Astrocyte (in vitro differentiated cells and primary cell): ENCODE measurements around the gene ASTN1. TPM values are rescaled to one million over a fixed set of nuclear protein-coding genes. Genes with fewer than 3 reads are reported as not detected.

Experiments
- DNase-seq: peaks from one replicate; pipeline ENCODE4 v3.0.0-alpha.2; 2010; ENCODE audit warnings: low read depth
- FAIRE-seq: peaks from 2 replicates; lab custom pipeline; 2011; peaks lifted over from hg19 to GRCh38; lab: Jason Lieb, UNC
- H2AFZ ChIP-seq: 2 replicates; pipeline ENCODE4 v1.6.0; 2012; ENCODE audit warnings: low read depth, low read length, inconsistent platforms
- H3K27ac ChIP-seq: 2 replicates; pipeline ENCODE4 v1.5.1; 2011; ENCODE audit warnings: low read depth, low read length, inconsistent platforms
- H3K27me3 ChIP-seq: 2 replicates; pipeline ENCODE4 v1.6.0; 2011; ENCODE audit warnings: low read length, inconsistent platforms; ENCODE audit not compliant: insufficient read depth
- H3K36me3 ChIP-seq: 2 replicates; pipeline ENCODE4 v1.5.1; 2011; ENCODE audit warnings: low read length, inconsistent platforms; ENCODE audit not compliant: insufficient read depth
- H3K4me1 ChIP-seq: 2 replicates; pipeline ENCODE4 v1.5.1; 2011; ENCODE audit warnings: low read length, inconsistent platforms; ENCODE audit not compliant: insufficient read depth
- H3K4me2 ChIP-seq: 2 replicates; pipeline ENCODE4 v1.6.0; 2012; ENCODE audit warnings: low read length, inconsistent platforms
- H3K4me3 ChIP-seq: 2 replicates; pipeline ENCODE4 v1.5.1; 2011; ENCODE audit warnings: low read depth, mild to moderate bottlenecking, low read length, inconsistent platforms; ENCODE audit not compliant: insufficient read depth
- H3K79me2 ChIP-seq: 2 replicates; pipeline ENCODE4 v1.6.0; 2012; ENCODE audit warnings: mild to moderate bottlenecking, low read length, inconsistent platforms; ENCODE audit not compliant: insufficient read depth
- H3K9ac ChIP-seq: 2 replicates; pipeline ENCODE4 v1.6.0; 2012; ENCODE audit warnings: mild to moderate bottlenecking, low read length, inconsistent platforms
- H3K9me3 ChIP-seq: 2 replicates; pipeline ENCODE4 v1.5.1; 2012; ENCODE audit warnings: low read depth, mild to moderate bottlenecking, low read length, inconsistent platforms; ENCODE audit not compliant: insufficient read depth
- H4K20me1 ChIP-seq: 2 replicates; pipeline ENCODE4 v1.6.0; 2012; ENCODE audit warnings: low read length, inconsistent platforms; ENCODE audit not compliant: insufficient read depth
- H3K27ac Mint-ChIP-seq: one replicate; pipeline ENCODE4 v1.8.0; 2021; ENCODE audit warnings: mild to moderate bottlenecking, mixed read lengths; ENCODE audit not compliant: unreplicated experiment
- H3K27me3 Mint-ChIP-seq: one replicate; pipeline ENCODE4 v1.8.0; 2021; ENCODE audit warnings: low read depth, mixed read lengths; ENCODE audit not compliant: unreplicated experiment
- H3K36me3 Mint-ChIP-seq: one replicate; pipeline ENCODE4 v1.8.0; 2021; ENCODE audit warnings: low read depth, mixed read lengths; ENCODE audit not compliant: unreplicated experiment
- H3K4me1 Mint-ChIP-seq: one replicate; pipeline ENCODE4 v1.8.0; 2021; ENCODE audit warnings: low read depth, mixed read lengths; ENCODE audit not compliant: unreplicated experiment
- H3K4me3 Mint-ChIP-seq: one replicate; pipeline ENCODE4 v1.8.0; 2021; ENCODE audit warnings: mild to moderate bottlenecking, moderate library complexity, mixed read lengths; ENCODE audit not compliant: unreplicated experiment
- H3K9me3 Mint-ChIP-seq: one replicate; pipeline ENCODE4 v1.8.0; 2021; ENCODE audit warnings: mild to moderate bottlenecking, mixed read lengths; ENCODE audit not compliant: unreplicated experiment
- EZH2 ChIP-seq: IDR thresholded peaks from 2 replicates; pipeline ENCODE4 v1.6.1; 2012; ENCODE audit warnings: mild to moderate bottlenecking, low read length, inconsistent platforms; ENCODE audit not compliant: insufficient read depth
- total RNA-seq: library from RNA; stranded (reverse); gene quantifications from 2 replicates; pipeline ENCODE4 v1.2.1, GENCODE V29; 2021
- TF ChIP-seq, protein P1 (sequence below): IDR thresholded peaks from 2 replicates; pipeline ENCODE4 v1.5.1; 2011; ENCODE audit warnings: low read depth, mild to moderate bottlenecking, inconsistent platforms, low read length, moderate library complexity; ENCODE audit not compliant: insufficient read depth

The ASTN1 gene
- total RNA-seq, 1 donor from 2014 or later = 0.50 TPM

DNA sequence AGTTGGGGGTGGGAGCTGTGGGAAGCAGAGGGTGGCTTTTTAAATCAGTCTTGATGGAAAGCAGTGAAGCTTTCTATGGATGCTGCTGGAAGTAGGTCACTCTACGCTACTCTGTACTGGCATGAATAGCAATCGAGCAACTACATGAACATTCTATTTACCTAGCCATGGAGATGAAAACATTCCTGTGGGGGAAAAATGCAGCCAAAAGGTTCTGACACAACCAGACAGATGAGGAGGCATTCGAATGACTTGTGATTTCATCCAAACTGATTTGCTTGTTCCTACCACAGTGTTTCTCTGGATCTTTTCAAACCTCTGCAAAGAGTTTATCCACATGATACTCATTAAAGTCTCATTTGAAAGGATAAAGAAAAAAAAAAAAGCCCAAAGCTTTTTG lies 95.0 kb downstream of the ASTN1 start:
- Mint-ChIP-seq H3K27ac (no peak overlapping the region), H3K36me3 (no peaks in the 10 kb centered on the region), H3K9me3 (no peaks in the 10 kb centered on the region), H3K4me1 (no peaks in the 10 kb centered on the region), H3K27me3 (peaks cover 11% of the 10 kb centered on the region), H3K4me3 (no peak overlapping the region)
- Histone ChIP-seq H3K4me1 (no peaks in the 10 kb centered on the region), H3K9me3 (no peaks in the 10 kb centered on the region), H3K36me3 (no peaks in the 10 kb centered on the region), H3K4me3 (no peak overlapping the region), H3K79me2 (no peaks in the 10 kb centered on the region), H3K9ac (no peak overlapping the region), H3K27ac (no peak overlapping the region), H4K20me1 (no peaks in the 10 kb centered on the region), H2AFZ (no peak overlapping the region), H3K4me2 (no peak overlapping the region), H3K27me3 (no peaks in the 10 kb centered on the region)
- FAIRE-seq (no peak), DNase-seq (peak; percentile 18)
- TF ChIP-seq, protein P1, sequence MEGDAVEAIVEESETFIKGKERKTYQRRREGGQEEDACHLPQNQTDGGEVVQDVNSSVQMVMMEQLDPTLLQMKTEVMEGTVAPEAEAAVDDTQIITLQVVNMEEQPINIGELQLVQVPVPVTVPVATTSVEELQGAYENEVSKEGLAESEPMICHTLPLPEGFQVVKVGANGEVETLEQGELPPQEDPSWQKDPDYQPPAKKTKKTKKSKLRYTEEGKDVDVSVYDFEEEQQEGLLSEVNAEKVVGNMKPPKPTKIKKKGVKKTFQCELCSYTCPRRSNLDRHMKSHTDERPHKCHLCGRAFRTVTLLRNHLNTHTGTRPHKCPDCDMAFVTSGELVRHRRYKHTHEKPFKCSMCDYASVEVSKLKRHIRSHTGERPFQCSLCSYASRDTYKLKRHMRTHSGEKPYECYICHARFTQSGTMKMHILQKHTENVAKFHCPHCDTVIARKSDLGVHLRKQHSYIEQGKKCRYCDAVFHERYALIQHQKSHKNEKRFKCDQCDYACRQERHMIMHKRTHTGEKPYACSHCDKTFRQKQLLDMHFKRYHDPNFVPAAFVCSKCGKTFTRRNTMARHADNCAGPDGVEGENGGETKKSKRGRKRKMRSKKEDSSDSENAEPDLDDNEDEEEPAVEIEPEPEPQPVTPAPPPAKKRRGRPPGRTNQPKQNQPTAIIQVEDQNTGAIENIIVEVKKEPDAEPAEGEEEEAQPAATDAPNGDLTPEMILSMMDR = no peak
- TF ChIP-seq EZH2 = no peak

DNA sequence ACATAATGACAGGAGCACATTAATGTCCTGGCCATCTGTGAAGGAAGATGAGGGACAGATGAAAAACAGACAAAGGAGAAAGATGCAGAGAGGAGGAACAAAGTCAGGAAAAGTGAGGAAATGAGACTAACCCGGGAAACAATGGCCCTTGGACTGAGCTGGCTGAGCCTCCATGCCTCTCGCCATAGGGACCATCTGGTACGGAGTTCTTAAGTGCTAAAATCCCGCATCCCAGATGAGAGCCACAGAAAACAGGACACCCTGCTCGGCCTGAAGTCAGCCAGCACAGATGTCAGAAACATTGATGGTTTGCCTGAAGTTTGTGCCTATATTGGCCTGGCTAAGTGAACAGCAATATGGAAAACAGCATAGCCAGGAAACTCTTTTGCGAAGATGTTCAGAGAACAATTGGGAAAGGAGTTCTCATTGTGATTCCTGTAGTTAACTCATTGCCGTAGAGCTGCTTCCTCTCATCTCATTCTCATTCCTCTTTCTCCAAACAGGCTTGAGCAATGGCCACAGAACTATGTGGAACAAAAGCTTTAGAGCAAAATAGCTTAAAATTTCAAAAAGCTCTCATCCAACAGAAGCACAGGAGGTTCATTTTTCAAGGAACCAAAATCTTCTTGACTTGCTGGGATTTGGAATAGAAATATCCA lies 96.6 kb downstream of the ASTN1 start:
- Mint-ChIP-seq H3K27me3 (peaks cover 18% of the 10 kb centered on the region), H3K36me3 (no peaks in the 10 kb centered on the region), H3K27ac (no peak overlapping the region), H3K4me1 (no peaks in the 10 kb centered on the region), H3K4me3 (no peak overlapping the region), H3K9me3 (peaks cover under 1% of the 10 kb centered on the region)
- Histone ChIP-seq H3K4me1 (no peaks in the 10 kb centered on the region), H2AFZ (no peak overlapping the region), H3K9ac (no peak overlapping the region), H3K79me2 (no peaks in the 10 kb centered on the region), H3K27ac (no peak overlapping the region), H3K36me3 (no peaks in the 10 kb centered on the region), H3K4me2 (no peak overlapping the region), H3K4me3 (no peak overlapping the region), H4K20me1 (no peaks in the 10 kb centered on the region), H3K27me3 (no peaks in the 10 kb centered on the region), H3K9me3 (no peaks in the 10 kb centered on the region)
- FAIRE-seq (no peak), DNase-seq (no peak)
- TF ChIP-seq, protein P1 = no peak
- TF ChIP-seq EZH2 = no peak

DNA sequence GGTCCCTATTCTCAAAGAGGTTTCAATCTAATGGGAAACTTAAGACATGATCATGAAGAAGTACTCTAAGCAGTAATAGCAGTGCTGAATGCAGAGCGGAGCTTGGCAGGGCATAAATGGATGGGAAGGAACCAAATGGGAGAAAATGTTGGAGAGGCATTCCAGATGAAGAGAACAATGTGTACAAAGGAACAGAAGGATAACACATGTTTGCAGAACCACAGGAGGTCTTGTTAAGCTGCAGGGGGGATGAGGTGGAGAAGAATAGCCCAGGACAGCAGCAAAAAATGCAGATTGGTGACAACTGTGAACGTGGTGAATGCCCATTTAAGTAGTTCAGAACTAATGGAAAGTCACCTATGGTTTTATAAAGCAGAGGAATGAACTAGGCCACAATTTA lies 99.1 kb downstream of the ASTN1 start:
- Histone ChIP-seq H3K4me3 (no peak overlapping the region), H3K79me2 (no peaks in the 10 kb centered on the region), H3K9me3 (no peaks in the 10 kb centered on the region), H3K4me1 (no peaks in the 10 kb centered on the region), H3K27ac (no peak overlapping the region), H2AFZ (no peak overlapping the region), H3K36me3 (no peaks in the 10 kb centered on the region), H3K9ac (no peak overlapping the region), H3K4me2 (no peak overlapping the region), H4K20me1 (no peaks in the 10 kb centered on the region), H3K27me3 (no peaks in the 10 kb centered on the region)
- Mint-ChIP-seq H3K9me3 (peaks cover 4% of the 10 kb centered on the region), H3K27me3 (peaks cover 19% of the 10 kb centered on the region), H3K36me3 (no peaks in the 10 kb centered on the region), H3K27ac (no peak overlapping the region), H3K4me3 (no peak overlapping the region), H3K4me1 (no peaks in the 10 kb centered on the region)
- FAIRE-seq = no peak
- TF ChIP-seq, protein P1 = no peak
- TF ChIP-seq EZH2 = no peak
- no peak for DNase-seq
